Ishikawa (cell line): Measurements from ENCODE around the gene CD6.

Source experiments
- CREB1 ChIP-seq: IDR thresholded peaks from 2 replicates; pipeline ENCODE4 v1.6.1; 2012; ENCODE audit warnings: low read depth
- EGR1 ChIP-seq: IDR thresholded peaks from 2 replicates; pipeline ENCODE4 v1.6.1; 2012
- EP300 ChIP-seq: IDR thresholded peaks from 2 replicates; pipeline ENCODE4 v1.6.1; 2012; ENCODE audit warnings: borderline replicate concordance
- FOXM1 ChIP-seq: IDR thresholded peaks from 2 replicates; pipeline ENCODE4 v1.6.1; 2012; ENCODE audit warnings: low read depth, borderline replicate concordance
- TAF1 ChIP-seq: IDR thresholded peaks from 2 replicates; pipeline ENCODE4 v1.6.1; 2012; ENCODE audit warnings: low read depth, mild to moderate bottlenecking
- TEAD4 ChIP-seq: IDR thresholded peaks from 2 replicates; pipeline ENCODE4 v1.6.1; 2012
- TF ChIP-seq, protein P1 (sequence below): IDR thresholded peaks from 2 replicates; pipeline ENCODE4 v1.6.1; 2012

DNA sequence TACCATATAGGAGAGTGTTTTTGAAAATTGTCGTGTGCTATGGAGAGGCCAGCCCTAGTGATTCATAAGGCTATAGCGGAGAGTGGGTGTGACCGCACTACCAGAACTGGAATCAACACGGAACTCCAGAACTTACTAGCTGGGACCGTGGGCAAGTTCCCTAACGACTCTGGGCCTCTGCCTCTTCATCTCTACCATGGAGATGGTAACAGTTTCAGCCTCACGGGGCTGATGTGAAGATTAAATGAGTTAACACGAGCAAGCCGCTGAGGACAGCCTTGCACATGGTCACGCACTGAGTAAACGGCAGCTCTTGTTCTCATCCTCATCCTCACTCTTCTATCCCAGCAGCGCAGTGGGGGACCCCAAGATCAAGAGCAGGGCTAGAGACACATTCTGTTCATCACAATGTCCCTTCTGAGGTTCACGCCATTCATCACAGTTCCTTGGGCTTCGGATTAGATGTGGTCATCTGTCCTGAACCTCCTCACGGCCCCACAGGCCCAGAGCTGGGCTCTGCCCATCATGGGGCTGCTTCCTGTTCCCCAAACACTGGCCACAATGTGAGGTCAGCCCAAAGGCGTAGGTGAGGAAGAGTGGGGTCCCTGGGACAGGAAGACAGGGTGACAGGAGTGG lies 83.6 kb downstream of the CD6 start:
- TF ChIP-seq TAF1 (no peak), EGR1 (no peak), EP300 (no peak), TEAD4 (no peak), CREB1 (no peak), FOXM1 (no peak)
- TF ChIP-seq, protein P1, sequence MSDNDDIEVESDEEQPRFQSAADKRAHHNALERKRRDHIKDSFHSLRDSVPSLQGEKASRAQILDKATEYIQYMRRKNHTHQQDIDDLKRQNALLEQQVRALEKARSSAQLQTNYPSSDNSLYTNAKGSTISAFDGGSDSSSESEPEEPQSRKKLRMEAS: no peak
